Measurements from ENCODE around the gene ACP4.

Gene ACP4

GRCh38 chr19:50815439-50815838 is 25.2 kb downstream of the ACP4 start:
- Histone ChIP-seq H3K9ac (ENCODE audit: low read length) (no peak overlapping the region), H3K4me2 (ENCODE audit: low read depth, low read length) (no peak overlapping the region), H3K27ac (ENCODE audit: low read length) (no peak overlapping the region), H2AFZ (ENCODE audit: low read length) (no peak overlapping the region), H3K27me3 (replicated peaks; ENCODE audit: insufficient read depth, low read length) (peaks cover 76% of the 10 kb centered on the region), H3K79me2 (ENCODE audit: low read length) (no peaks in the 10 kb centered on the region), H4K20me1 (ENCODE audit: insufficient read depth, low read length) (no peaks in the 10 kb centered on the region), H3F3A (ENCODE audit: insufficient read depth, low read length) (no peaks in the 10 kb centered on the region), H3K4me1 (ENCODE audit: low read length) (no peaks in the 10 kb centered on the region), H3K9me3 (replicated peaks; ENCODE audit: insufficient read depth, low read length) (no peaks in the 10 kb centered on the region), H3K4me3 (ENCODE audit: low read length) (no peak overlapping the region), H3K9me2 (replicated peaks; ENCODE audit: insufficient read depth, low read length) (no peaks in the 10 kb centered on the region), H3K36me3 (replicated peaks; ENCODE audit: insufficient read depth, low read length) (no peaks in the 10 kb centered on the region)
- TF ChIP-seq EZH2 (optimal IDR thresholded peaks at IDR 0.05; ENCODE audit: low read depth, low read length) (no peak), EZH2phosphoT487 (IDR thresholded peaks at IDR 0.05; ENCODE audit: low read length) (no peak)
- TF ChIP-seq, protein P1, sequence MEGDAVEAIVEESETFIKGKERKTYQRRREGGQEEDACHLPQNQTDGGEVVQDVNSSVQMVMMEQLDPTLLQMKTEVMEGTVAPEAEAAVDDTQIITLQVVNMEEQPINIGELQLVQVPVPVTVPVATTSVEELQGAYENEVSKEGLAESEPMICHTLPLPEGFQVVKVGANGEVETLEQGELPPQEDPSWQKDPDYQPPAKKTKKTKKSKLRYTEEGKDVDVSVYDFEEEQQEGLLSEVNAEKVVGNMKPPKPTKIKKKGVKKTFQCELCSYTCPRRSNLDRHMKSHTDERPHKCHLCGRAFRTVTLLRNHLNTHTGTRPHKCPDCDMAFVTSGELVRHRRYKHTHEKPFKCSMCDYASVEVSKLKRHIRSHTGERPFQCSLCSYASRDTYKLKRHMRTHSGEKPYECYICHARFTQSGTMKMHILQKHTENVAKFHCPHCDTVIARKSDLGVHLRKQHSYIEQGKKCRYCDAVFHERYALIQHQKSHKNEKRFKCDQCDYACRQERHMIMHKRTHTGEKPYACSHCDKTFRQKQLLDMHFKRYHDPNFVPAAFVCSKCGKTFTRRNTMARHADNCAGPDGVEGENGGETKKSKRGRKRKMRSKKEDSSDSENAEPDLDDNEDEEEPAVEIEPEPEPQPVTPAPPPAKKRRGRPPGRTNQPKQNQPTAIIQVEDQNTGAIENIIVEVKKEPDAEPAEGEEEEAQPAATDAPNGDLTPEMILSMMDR (IDR thresholded peaks at IDR 0.05; ENCODE audit: low read length), result no peak
- DNase-seq, result no peak

- H3K9me3 ChIP-seq (replicated peaks; ENCODE audit: insufficient read depth, low read length), result no peaks in the 10 kb centered on the region
- no peak overlapping the region for H3K4me2 ChIP-seq (ENCODE audit: low read depth, low read length)
- H3K4me1 ChIP-seq (ENCODE audit: low read length), result no peaks in the 10 kb centered on the region
- H3K9me2 ChIP-seq (replicated peaks; ENCODE audit: insufficient read depth, low read length), result no peaks in the 10 kb centered on the region
- H3F3A ChIP-seq (ENCODE audit: insufficient read depth, low read length), result no peaks in the 10 kb centered on the region
- TF ChIP-seq EZH2phosphoT487 (IDR thresholded peaks at IDR 0.05; ENCODE audit: low read length) (no peak), EZH2 (optimal IDR thresholded peaks at IDR 0.05; ENCODE audit: low read depth, low read length) (no peak)
- TF ChIP-seq, protein P1 (IDR thresholded peaks at IDR 0.05; ENCODE audit: low read length), result no peak
- DNase-seq, result no peak
- H2AFZ ChIP-seq (ENCODE audit: low read length), result no peak overlapping the region
- no peaks in the 10 kb centered on the region for H3K36me3 ChIP-seq (replicated peaks; ENCODE audit: insufficient read depth, low read length)
- H3K4me3 ChIP-seq (ENCODE audit: low read length), result no peak overlapping the region
- no peak overlapping the region for H3K9ac ChIP-seq (ENCODE audit: low read length)
- H3K27me3 ChIP-seq (replicated peaks; ENCODE audit: insufficient read depth, low read length), result peaks cover 90% of the 10 kb centered on the region
- no peaks in the 10 kb centered on the region for H4K20me1 ChIP-seq (ENCODE audit: insufficient read depth, low read length)
- H3K27ac ChIP-seq (ENCODE audit: low read length), result no peak overlapping the region
- H3K79me2 ChIP-seq (ENCODE audit: low read length), result no peaks in the 10 kb centered on the region
Measured at GRCh38 chr19:50817941-50818858, 28.0 kb downstream of the ACP4 start.

- no peak overlapping the region for H3K4me3 ChIP-seq (ENCODE audit: low read length)
- no peaks in the 10 kb centered on the region for H3K36me3 ChIP-seq (replicated peaks; ENCODE audit: insufficient read depth, low read length)
- DNase-seq, result no peak
- no peaks in the 10 kb centered on the region for H3K79me2 ChIP-seq (ENCODE audit: low read length)
- H2AFZ ChIP-seq (ENCODE audit: low read length), result no peak overlapping the region
- no peak overlapping the region for H3K4me2 ChIP-seq (ENCODE audit: low read depth, low read length)
- H3K27me3 ChIP-seq (replicated peaks; ENCODE audit: insufficient read depth, low read length), result peaks cover 90% of the 10 kb centered on the region
- no peak overlapping the region for H3K27ac ChIP-seq (ENCODE audit: low read length)
- no peaks in the 10 kb centered on the region for H3K4me1 ChIP-seq (ENCODE audit: low read length)
- no peaks in the 10 kb centered on the region for H3K9me3 ChIP-seq (replicated peaks; ENCODE audit: insufficient read depth, low read length)
- H4K20me1 ChIP-seq (ENCODE audit: insufficient read depth, low read length), result no peaks in the 10 kb centered on the region
- TF ChIP-seq, protein P1 (IDR thresholded peaks at IDR 0.05; ENCODE audit: low read length), result no peak
- no peaks in the 10 kb centered on the region for H3F3A ChIP-seq (ENCODE audit: insufficient read depth, low read length)
- H3K9ac ChIP-seq (ENCODE audit: low read length), result no peak overlapping the region
- no peaks in the 10 kb centered on the region for H3K9me2 ChIP-seq (replicated peaks; ENCODE audit: insufficient read depth, low read length)
Measured at GRCh38 chr19:50818859-50819472, 28.8 kb downstream of the ACP4 start.

All from MM.1S (cell line).